ENCODE results near the gene OLFM4. TPM values are rescaled to one million over a fixed set of nuclear protein-coding genes. Genes with fewer than 3 reads are reported as not detected.

The OLFM4 gene
- polyA plus RNA-seq, 3 donors = not detected

DNA sequence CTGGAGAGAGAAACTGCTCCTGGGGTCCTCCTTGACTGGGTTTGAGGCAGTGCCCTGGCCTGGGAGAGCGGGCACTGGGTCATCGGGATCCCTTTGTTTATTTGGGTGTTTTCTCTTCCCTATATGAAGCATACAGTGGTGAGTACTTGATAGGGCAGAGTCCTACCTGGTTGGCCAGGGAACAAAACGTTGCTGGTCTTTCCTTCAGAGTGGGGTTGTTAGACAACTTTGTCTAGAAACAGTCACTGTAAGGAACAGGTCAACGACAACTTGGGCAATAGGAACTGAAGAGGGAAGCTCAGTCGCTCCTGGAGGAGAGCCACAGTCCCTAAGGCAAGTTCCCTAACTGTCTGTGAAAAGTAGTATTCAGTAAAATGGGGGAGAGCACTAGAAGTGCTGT is 550 bp upstream of the OLFM4 start:
- Mint-ChIP-seq H3K27ac (no peak overlapping the region), H3K27me3 (ENCODE audit: low read depth in 3 of 3) (no peaks in the 10 kb centered on the region), H3K36me3 (no peaks in the 10 kb centered on the region), H3K4me3 (no peak overlapping the region), H3K9me3 (peaks cover 0 to 2% (median 0%) of the 10 kb centered on the region in 7 donors), H3K4me1 (no peaks in the 10 kb centered on the region)
- TF ChIP-seq, protein P1, sequence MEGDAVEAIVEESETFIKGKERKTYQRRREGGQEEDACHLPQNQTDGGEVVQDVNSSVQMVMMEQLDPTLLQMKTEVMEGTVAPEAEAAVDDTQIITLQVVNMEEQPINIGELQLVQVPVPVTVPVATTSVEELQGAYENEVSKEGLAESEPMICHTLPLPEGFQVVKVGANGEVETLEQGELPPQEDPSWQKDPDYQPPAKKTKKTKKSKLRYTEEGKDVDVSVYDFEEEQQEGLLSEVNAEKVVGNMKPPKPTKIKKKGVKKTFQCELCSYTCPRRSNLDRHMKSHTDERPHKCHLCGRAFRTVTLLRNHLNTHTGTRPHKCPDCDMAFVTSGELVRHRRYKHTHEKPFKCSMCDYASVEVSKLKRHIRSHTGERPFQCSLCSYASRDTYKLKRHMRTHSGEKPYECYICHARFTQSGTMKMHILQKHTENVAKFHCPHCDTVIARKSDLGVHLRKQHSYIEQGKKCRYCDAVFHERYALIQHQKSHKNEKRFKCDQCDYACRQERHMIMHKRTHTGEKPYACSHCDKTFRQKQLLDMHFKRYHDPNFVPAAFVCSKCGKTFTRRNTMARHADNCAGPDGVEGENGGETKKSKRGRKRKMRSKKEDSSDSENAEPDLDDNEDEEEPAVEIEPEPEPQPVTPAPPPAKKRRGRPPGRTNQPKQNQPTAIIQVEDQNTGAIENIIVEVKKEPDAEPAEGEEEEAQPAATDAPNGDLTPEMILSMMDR (IDR thresholded peaks at IDR 0.05) = no peak
- H3K4me1 ChIP-seq (ENCODE audit: control insufficient read depth in 1 of 2, insufficient read depth in 2 of 2, low read length in 2 of 2) = no peaks in the 10 kb centered on the region
- no peak overlapping the region for H3K4me2 ChIP-seq (replicated peaks; ENCODE audit: extremely low read depth, low read length, poor library complexity, severe bottlenecking)
- no peak overlapping the region for H2AFZ ChIP-seq (ENCODE audit: insufficient read depth, low read depth, low read length, poor library complexity, severe bottlenecking)
- no peak overlapping the region for H3K27ac ChIP-seq (ENCODE audit: low read depth in 1 of 2, low read length in 2 of 2)
- no peak for DNase-seq
- 73% methylated on average over 1 of the region's 5 CpGs for WGBS (ENCODE audit: insufficient coverage)
- no peak overlapping the region for H3K9ac ChIP-seq (ENCODE audit: insufficient read depth, low read length, poor library complexity, severe bottlenecking)
- no peaks in the 10 kb centered on the region for H3K9me3 ChIP-seq (replicated peaks in 1 of 2; ENCODE audit: control insufficient read depth in 1 of 2, insufficient read depth in 1 of 2, low read length in 2 of 2)
- no peaks in the 10 kb centered on the region for H3K27me3 ChIP-seq (ENCODE audit: control insufficient read depth in 2 of 2, insufficient read depth in 2 of 2, low read length in 2 of 2)
- H3K36me3 ChIP-seq (replicated peaks in 1 of 2; ENCODE audit: control insufficient read depth in 1 of 2, insufficient read depth in 2 of 2, low read length in 2 of 2) = no peaks in the 10 kb centered on the region
- intact Hi-C loops (cut with micrococcal nuclease) = no loop called here
- H3K4me3 ChIP-seq (replicated peaks in 1 of 3; ENCODE audit: low read depth in 2 of 3, low read length in 3 of 3) = no peak overlapping the region
- no peaks in the 10 kb centered on the region for H3K79me2 ChIP-seq (ENCODE audit: insufficient read depth, low read length)
- H4K20me1 ChIP-seq (ENCODE audit: insufficient read depth, low read length) = no peaks in the 10 kb centered on the region

DNA sequence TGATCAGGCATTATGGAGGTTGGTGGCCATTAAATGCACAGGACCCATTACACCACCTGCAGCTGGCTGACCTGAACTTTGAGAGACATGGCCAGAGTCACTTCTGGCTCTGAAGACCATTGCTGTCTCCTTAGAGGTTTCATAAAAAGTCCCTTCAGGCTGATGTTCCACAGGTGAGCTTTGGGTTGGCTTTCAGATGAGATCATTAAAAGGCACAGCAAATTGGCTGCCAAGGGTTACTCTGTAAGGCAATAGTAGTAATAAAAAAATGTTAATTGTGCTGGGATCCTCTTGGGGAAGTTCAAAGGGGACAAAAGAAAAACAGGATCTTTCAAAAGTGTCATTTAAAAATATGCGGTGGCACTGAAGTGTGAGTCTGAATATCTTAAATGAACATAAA is 4.2 kb downstream of the OLFM4 start:
- Mint-ChIP-seq H3K9me3 (peaks cover 0 to 2% (median 0%) of the 10 kb centered on the region in 7 donors), H3K4me1 (no peaks in the 10 kb centered on the region), H3K27me3 (ENCODE audit: low read depth in 3 of 3) (peaks cover 0 to 4% (median 0%) of the 10 kb centered on the region in 3 donors), H3K4me3 (no peak overlapping the region), H3K36me3 (no peaks in the 10 kb centered on the region), H3K27ac (no peak overlapping the region)
- no peaks in the 10 kb centered on the region for H3K4me1 ChIP-seq (ENCODE audit: control insufficient read depth in 1 of 2, insufficient read depth in 2 of 2, low read length in 2 of 2)
- no peak overlapping the region for H3K4me3 ChIP-seq (replicated peaks in 1 of 3; ENCODE audit: low read depth in 2 of 3, low read length in 3 of 3)
- H3K36me3 ChIP-seq (replicated peaks in 1 of 2; ENCODE audit: control insufficient read depth in 1 of 2, insufficient read depth in 2 of 2, low read length in 2 of 2) = no peaks in the 10 kb centered on the region
- H3K79me2 ChIP-seq (ENCODE audit: insufficient read depth, low read length) = no peaks in the 10 kb centered on the region
- H3K27ac ChIP-seq (ENCODE audit: low read depth in 1 of 2, low read length in 2 of 2) = no peak overlapping the region
- TF ChIP-seq, protein P1 (IDR thresholded peaks at IDR 0.05) = no peak
- H3K4me2 ChIP-seq (replicated peaks; ENCODE audit: extremely low read depth, low read length, poor library complexity, severe bottlenecking) = no peak overlapping the region
- H3K27me3 ChIP-seq (ENCODE audit: control insufficient read depth in 2 of 2, insufficient read depth in 2 of 2, low read length in 2 of 2) = no peaks in the 10 kb centered on the region
- H3K9me3 ChIP-seq (replicated peaks in 1 of 2; ENCODE audit: control insufficient read depth in 1 of 2, insufficient read depth in 1 of 2, low read length in 2 of 2) = no peaks in the 10 kb centered on the region
- no CpG with 5 or more reads among the region's 1 CpG for WGBS (ENCODE audit: insufficient coverage)
- no peaks in the 10 kb centered on the region for H4K20me1 ChIP-seq (ENCODE audit: insufficient read depth, low read length)
- no peak overlapping the region for H2AFZ ChIP-seq (ENCODE audit: insufficient read depth, low read depth, low read length, poor library complexity, severe bottlenecking)
- intact Hi-C loops (cut with micrococcal nuclease) = no loop called here
- no peak overlapping the region for H3K9ac ChIP-seq (ENCODE audit: insufficient read depth, low read length, poor library complexity, severe bottlenecking)
- DNase-seq = no peak
